SK-MEL-5 (cell line): Measurements from ENCODE around the gene MYBPC2. TPM values are rescaled to one million over a fixed set of nuclear protein-coding genes. Genes with fewer than 3 reads are reported as not detected.

ENCODE experiments used
- DNase-seq: peaks from one replicate; pipeline ENCODE4 v3.0.0-alpha.2; 2016; ENCODE audit warnings: low read depth, low spot score
- in situ Hi-C: cut with HindIII; loops from 2 replicates; pipeline ENCODE4 v1.10.0; 2016; ENCODE audit warnings: low sequenced_read_pairs, high pct_unique_total_duplicates, low pct_unique_long_range_greater_than_20kb
- total RNA-seq: library from RNA; depleted of rRNA; stranded (reverse); fragments of >200 nt; shearing (Covaris generic); gene quantifications from 2 replicates; pipeline ENCODE4 v1.2.3, GENCODE V29; 2014

MYBPC2 gene
- total RNA-seq, 1 experiment from 2014 or later: not detected

DNA sequence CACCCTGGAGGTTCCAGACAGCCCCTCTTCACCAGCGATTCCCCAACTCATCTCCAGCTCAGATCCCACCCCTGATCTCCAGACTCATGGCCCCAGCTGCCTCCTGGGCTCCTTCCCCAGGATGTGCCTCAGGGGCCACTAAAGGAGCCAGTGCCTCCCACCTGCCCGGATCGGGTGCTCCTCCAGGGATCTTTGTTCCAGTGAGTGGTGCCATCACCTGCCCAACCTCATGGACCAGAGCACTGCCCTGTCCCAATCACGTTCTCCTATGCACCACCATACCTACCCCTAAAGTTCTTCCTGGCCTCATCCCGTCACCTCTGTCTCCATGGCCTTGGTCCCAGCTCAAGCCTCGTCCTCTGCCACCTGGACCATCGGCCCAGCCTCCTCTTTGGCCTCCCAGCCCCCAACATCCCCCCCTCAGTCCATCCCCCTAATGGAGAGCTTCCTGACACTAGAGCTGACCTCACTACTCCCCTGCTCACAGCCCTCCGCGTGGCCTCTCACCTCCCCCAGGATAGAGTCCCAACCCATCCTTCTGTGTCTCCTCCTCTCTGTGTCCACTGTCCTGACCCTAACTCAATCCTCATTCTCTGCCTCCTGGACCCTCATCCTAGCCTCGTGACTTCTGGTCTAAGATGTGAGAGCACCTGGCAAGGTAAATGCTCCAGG is 52.7 kb downstream of the MYBPC2 start:
- DNase-seq: no peak
- in situ Hi-C loops: no loop called here

DNA sequence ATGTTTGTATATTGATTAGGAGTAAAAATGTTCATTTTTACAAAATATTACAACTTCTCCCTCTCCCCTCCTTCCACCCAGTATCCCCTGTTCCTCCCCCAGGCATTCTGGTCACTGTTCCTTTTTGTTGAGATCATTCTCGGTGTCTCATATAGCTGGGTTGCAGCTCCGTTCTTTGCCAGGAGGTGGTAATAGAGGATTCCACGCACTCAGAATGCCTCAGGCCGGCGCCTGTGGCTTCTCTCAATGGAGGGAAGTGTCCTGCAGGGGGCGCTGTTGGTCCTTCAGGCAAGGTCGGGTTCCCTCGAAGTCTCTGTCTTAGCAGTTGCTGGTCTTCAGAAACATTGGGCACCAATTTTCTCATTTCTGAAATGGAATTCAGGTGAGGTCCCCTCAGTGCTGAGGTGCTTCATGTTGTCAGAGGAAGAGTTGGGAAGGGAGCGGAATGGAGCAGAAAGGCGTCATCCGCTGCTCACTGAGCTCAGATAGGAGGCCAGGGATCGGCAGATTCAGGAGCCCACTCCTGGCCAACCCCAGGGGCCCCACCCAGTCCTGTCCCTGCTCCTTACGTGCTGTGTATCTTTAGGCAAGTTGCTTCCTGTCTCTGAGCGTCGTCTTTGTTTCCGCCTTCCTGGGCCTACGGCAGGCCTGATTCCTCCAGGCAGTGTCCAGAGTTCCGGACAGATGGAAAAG is 54.3 kb downstream of the MYBPC2 start:
- DNase-seq: peak; percentile 69
- in situ Hi-C loops: no loop called here

DNA sequence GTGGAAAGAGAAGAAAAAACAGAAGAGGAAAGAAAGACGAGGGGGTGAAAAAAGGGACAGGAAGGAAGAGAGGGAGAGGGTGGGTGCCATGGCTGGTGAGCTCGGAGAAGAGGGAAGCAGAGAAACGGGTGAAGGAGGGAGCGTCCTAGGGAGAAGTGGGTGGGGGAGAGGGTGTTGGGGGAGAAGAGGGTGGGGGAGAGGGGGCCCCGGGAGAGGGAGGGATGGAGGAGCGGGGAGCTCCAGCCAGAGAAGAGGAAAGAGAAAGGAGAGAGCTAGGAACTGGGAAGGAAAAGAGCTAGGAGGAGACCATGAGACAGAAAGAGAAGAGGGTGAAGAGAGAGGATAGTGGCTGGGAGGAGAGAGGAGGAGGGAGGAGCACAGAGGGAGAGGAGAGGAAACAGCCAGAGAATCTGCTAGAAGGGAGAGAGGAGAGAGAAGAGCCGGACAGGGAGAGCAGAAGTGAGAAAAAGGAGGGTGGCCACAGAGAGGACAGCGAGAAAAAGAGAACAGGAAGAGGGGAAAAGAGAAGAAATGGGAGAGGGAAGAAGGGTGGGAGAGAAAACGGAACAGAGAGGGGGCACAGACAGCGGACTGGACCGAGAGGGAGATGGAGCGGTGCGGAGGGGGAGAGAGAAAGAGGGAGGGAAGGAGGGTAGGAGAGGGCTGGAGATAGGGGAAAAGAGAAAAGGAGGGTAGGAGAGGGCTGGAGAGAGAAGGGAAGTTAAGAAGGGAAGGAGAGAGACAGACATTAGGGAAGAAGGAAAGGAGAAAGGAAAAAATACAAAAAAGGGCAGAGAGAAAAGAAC is 55.9 kb downstream of the MYBPC2 start:
- in situ Hi-C loops: no loop called here
- DNase-seq: no peak

- in situ Hi-C loops: no loop called here
- DNase-seq: no peak
These were observed 56.8 kb downstream of the MYBPC2 start for GRCh38 chr19:50489461-50490011.

GRCh38 chr19:50490411-50490811 is 57.7 kb downstream of the MYBPC2 start:
- DNase-seq: no peak
- in situ Hi-C loops: no loop called here

DNA sequence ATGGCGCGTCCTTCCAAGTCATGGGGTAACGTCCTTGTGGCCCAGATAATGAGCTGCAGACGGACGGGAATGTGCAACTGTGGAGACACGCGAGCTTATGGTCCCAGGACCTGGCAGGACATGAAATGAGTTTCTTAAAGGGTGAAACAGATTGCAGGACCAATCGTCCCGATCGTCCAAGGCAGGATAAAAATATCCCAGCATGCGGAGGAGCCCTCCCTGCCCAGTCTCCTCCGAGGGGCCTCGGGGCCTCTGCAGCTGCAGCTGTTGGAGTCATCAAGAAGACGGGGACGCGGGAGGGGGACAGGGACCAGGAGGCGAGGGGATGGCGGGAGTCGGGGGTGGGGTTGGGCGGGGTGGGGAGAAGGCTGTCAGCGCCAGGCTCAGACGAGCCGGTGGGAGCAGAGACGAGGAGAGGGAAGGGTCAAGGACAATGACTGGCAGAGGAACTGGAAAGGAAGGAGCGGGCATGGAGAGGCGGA is 58.3 kb downstream of the MYBPC2 start:
- in situ Hi-C loops: no loop called here

DNA sequence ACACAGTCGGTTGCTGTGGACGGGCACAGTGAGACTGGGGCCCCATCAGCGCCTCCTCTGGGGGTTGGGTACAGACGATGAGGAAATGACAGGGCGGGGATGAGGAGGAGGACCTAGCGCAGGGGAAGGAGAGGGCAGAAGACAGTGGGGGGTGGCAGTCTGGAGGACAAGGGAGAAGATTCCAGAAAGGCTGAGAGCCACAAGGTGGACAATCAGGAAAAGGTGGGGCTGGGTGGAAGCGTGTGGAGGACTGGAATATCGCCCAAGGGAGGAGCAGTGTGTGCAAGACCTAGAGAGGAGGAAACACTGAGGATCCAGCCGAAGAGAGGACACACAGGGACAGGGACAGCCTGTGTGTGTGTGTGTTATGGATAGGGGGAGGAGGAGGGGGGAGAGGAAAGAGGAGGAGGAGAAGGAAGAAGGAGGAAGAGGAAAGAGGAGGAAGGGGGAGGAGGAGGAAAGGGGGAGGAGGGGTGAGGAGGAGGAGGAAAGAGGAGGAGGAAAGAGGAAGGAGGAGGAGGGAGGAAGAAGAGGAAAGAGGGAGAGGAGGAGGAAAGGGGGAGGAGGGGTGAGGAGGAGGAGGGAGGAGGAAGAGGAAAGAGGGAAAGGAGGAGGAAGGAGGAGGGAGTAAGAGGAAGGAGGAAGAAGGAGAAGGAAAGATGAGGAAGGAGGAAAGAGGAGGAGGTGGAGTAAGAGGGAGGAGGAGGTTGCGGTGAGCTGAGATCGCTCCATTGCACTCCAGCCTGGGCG is 59.8 kb downstream of the MYBPC2 start:
- in situ Hi-C loops: no loop called here
- DNase-seq: no peak

More for the DNA sequence above, 58.3 kb downstream of the MYBPC2 start:
- no peak for DNase-seq

- in situ Hi-C loops: no loop called here
- no peak for DNase-seq
These were observed 60.5 kb downstream of the MYBPC2 start for GRCh38 chr19:50493171-50493570.

GRCh38 chr19:50494186-50495019 is 61.7 kb downstream of the MYBPC2 start:
- DNase-seq: no peak

DNA sequence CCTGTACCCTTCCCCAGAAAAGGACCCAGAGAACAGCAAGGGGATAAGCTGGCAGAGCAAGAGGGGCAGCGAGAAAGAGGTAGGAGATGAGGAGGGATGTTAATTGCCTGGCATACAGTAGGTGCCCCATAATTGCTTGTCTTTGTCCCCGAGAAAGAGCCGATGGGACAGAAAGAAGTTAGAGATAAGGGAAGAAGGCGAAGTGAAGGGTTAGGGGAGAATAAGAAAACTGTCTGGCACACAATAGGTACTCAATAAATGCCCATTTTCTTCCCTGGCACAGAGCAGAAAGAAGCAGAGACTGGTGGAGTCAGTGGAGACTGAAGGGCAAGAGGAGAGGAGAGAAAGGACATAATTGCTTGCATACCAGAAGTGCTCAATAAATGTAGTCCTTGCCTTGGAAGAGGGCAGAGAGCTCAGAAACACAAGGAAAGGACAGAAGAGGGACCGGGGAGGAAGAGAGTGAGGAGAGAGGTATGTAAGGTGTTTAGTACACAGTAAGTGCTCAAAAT is 62.4 kb downstream of the MYBPC2 start:
- DNase-seq: no peak
- in situ Hi-C loops: no loop called here

More at GRCh38 chr19:50494186-50495019, 61.7 kb downstream of the MYBPC2 start:
- in situ Hi-C loops: no loop called here

DNA sequence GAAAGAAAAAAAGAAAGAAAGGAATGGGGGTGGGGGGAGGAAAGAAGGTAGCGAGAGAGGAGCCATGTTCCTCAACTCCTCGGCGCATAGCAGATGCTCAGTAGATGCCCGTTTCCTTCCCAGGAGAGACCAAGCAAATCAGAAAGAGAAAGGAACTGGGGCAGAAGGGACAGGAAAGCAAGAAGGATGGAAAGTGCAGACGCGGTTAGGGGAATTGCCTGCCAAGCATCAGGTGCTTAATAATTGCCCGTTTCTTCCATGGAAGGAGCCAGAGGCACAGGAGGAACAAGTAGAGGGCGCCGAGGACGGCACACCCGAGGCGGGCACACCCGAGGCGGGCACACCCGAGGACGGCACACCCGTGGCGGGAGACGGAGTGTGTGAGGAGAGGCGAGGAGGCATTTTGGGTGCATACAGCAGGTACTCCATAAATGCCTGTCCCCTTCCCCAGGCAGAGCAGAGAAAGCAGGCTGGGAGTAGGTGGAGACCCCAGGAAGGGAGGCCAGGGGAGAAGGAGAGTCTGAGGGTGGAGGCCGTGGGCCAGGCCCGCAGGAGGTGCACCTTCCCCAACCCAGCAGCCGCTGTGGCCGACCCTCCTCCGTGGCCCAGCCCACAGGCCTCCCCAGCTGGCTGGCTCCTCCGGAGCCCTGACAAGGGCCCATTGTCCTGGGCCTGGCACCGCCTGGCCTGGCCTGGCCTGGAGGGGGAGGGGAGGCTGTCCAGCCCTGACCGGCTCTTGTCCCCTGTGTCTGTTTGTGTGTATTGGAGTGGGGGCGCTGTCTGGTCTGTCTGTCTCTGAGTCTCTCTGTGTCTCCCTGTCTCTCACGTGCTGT is 63.7 kb downstream of the MYBPC2 start:
- in situ Hi-C loops: no loop called here

GRCh38 chr19:50497022-50497405 is 64.3 kb downstream of the MYBPC2 start:
- DNase-seq: peak; percentile 63
- in situ Hi-C loops: no loop called here

More for the DNA sequence above, 63.7 kb downstream of the MYBPC2 start:
- peak; percentile 81 for DNase-seq

GRCh38 chr19:50498219-50499056 is 65.7 kb downstream of the MYBPC2 start:
- peak; percentile 16 for DNase-seq
- in situ Hi-C loops: no loop called here

- in situ Hi-C loops: no loop called here
- no peak for DNase-seq
These were observed 67.5 kb downstream of the MYBPC2 start for GRCh38 chr19:50500060-50500752.
